Neuronal stem cell (in vitro differentiated cells): ENCODE results near the gene FCHSD1.

ENCODE experiments used
- DNase-seq: peaks from one replicate; pipeline ENCODE4 v3.0.0-alpha.2; 2013; ENCODE audit warnings: low spot score
- H2AFZ ChIP-seq: one replicate; pipeline ENCODE4 v1.6.1; 2013; ENCODE audit warnings: mild to moderate bottlenecking, low read length, inconsistent platforms
- H2AK5ac ChIP-seq: 2 replicates; pipeline ENCODE4 v1.6.1; 2013; ENCODE audit warnings: low read depth, mild to moderate bottlenecking, inconsistent platforms, low read length, moderate library complexity, mixed read lengths
- H2BK120ac ChIP-seq: 2 replicates; pipeline ENCODE4 v1.6.1; 2013; ENCODE audit warnings: low read depth, mild to moderate bottlenecking, inconsistent platforms, low read length, moderate library complexity, mixed read lengths
- H2BK12ac ChIP-seq: one replicate; pipeline ENCODE4 v1.6.1; 2013; ENCODE audit warnings: low read length, inconsistent platforms
- H2BK15ac ChIP-seq: 2 replicates; pipeline ENCODE4 v1.6.1; 2013; ENCODE audit warnings: mild to moderate bottlenecking, low read length, inconsistent platforms, mixed read lengths
- H2BK5ac ChIP-seq: one replicate; pipeline ENCODE4 v1.6.1; 2013; ENCODE audit warnings: inconsistent platforms, mild to moderate bottlenecking, low read length, moderate library complexity
- H3K14ac ChIP-seq: one replicate; pipeline ENCODE4 v1.6.1; 2013; ENCODE audit warnings: low read length, inconsistent platforms
- H3K18ac ChIP-seq: 2 replicates; pipeline ENCODE4 v1.6.1; 2013; ENCODE audit warnings: low read length, inconsistent platforms
- H3K23ac ChIP-seq: 2 replicates; pipeline ENCODE4 v1.6.1; 2013; ENCODE audit warnings: low read depth, mild to moderate bottlenecking, mixed read lengths, low read length, inconsistent platforms; ENCODE audit not compliant: poor library complexity
- H3K27ac ChIP-seq: replicated peaks from 3 replicates; pipeline ENCODE4 v1.5.1; 2013; ENCODE audit warnings: low read length, inconsistent platforms
- H3K27me3 ChIP-seq, 3 experiments: 2 replicates each; pipeline ENCODE4 v1.6.1; 2013; ENCODE audit warnings: low read length in 3 of 3, mild to moderate bottlenecking in 2 of 3, inconsistent platforms in 1 of 3, low read depth in 1 of 3, mixed read lengths in 1 of 3, moderate library complexity in 1 of 3; ENCODE audit not compliant: control insufficient read depth in 3 of 3, insufficient read depth in 3 of 3
- H3K36me3 ChIP-seq, 2 donors: replicated peaks in 1 of 2; 2 replicates each; pipeline ENCODE4 v1.6.1; 2013; ENCODE audit warnings: low read length in 2 of 2; ENCODE audit not compliant: control insufficient read depth in 2 of 2, insufficient read depth in 2 of 2
- H3K4ac ChIP-seq: 2 replicates; pipeline ENCODE4 v1.6.1; 2013; ENCODE audit warnings: inconsistent platforms, mild to moderate bottlenecking, low read length, moderate library complexity
- H3K4me1 ChIP-seq, 2 donors: 1 replicate in 1 of 2; 2 replicates in 1 of 2; pipeline ENCODE4 v1.6.1; 2013; ENCODE audit warnings: low read length in 2 of 2, low read depth in 1 of 2; ENCODE audit not compliant: control insufficient read depth in 2 of 2, insufficient read depth in 1 of 2
- H3K4me2 ChIP-seq: one replicate; pipeline ENCODE4 v1.6.1; 2013; ENCODE audit warnings: mild to moderate bottlenecking, low read length, inconsistent platforms; ENCODE audit not compliant: insufficient read depth, poor library complexity, severe bottlenecking
- H3K4me3 ChIP-seq, 2 donors: 2 replicates each; pipeline ENCODE4 v1.5.1; 2013; ENCODE audit warnings: low read length in 2 of 2, mild to moderate bottlenecking in 2 of 2, inconsistent platforms in 1 of 2, moderate library complexity in 1 of 2
- H3K79me1 ChIP-seq: one replicate; pipeline ENCODE4 v1.6.1; 2013; ENCODE audit warnings: low read depth, mild to moderate bottlenecking, inconsistent platforms, low read length, moderate library complexity
- H3K9ac ChIP-seq: one replicate; pipeline ENCODE4 v1.6.1; 2013; ENCODE audit warnings: mild to moderate bottlenecking, low read depth, low read length, inconsistent platforms; ENCODE audit not compliant: poor library complexity
- H3K9me3 ChIP-seq, 2 donors: replicated peaks in 1 of 2; 2 replicates each; pipeline versions ENCODE3 to v1.6.1; 2013; ENCODE audit warnings: low read length in 2 of 2, mild to moderate bottlenecking in 2 of 2, inconsistent platforms in 1 of 2, low read depth in 1 of 2, mixed read lengths in 1 of 2, moderate library complexity in 1 of 2; ENCODE audit not compliant: control insufficient read depth in 2 of 2, insufficient read depth in 1 of 2
- H4K8ac ChIP-seq: one replicate; pipeline ENCODE4 v1.6.1; 2013; ENCODE audit warnings: low read depth, mild to moderate bottlenecking, inconsistent platforms, low read length, moderate library complexity
- H4K91ac ChIP-seq: one replicate; pipeline ENCODE4 v1.6.1; 2013; ENCODE audit warnings: low read length, low read depth, mild to moderate bottlenecking, inconsistent platforms; ENCODE audit not compliant: poor library complexity
- WGBS, 2 donors: extraction: QIAGEN DNeasy Blood & Tissue Kit; methylation state at CpG; one replicate each; pipeline ENCODE4 v1.1.7; 2013; ENCODE audit warnings: missing lambda C conversion rate in 2 of 2, mixed read lengths in 1 of 2; ENCODE audit not compliant: insufficient read length in 2 of 2, insufficient replicate concordance in 1 of 2; ENCODE audit errors: extremely low coverage in 2 of 2; 5-methylcytosine and 5-hydroxymethylcytosine counted together

The FCHSD1 gene

GRCh38 chr5:141623186-141623585 is 28.0 kb downstream of the FCHSD1 start:
- Histone ChIP-seq H3K18ac (no peak overlapping the region), H2BK120ac (no peak overlapping the region), H3K9ac (no peak overlapping the region), H3K4me1 (no peaks in the 10 kb centered on the region), H3K23ac (no peak overlapping the region), H2AFZ (no peak overlapping the region), H2AK5ac (no peak overlapping the region), H3K4ac (no peak overlapping the region), H3K27me3 (no peaks in the 10 kb centered on the region), H3K36me3 (peaks cover 28 to 86% of the 10 kb centered on the region in 2 donors), H4K8ac (no peak overlapping the region), H2BK5ac (no peak overlapping the region), H3K4me2 (no peak overlapping the region), H3K4me3 (no peak overlapping the region), H2BK15ac (no peak overlapping the region), H3K14ac (no peak overlapping the region), H2BK12ac (no peak overlapping the region), H3K79me1 (no peaks in the 10 kb centered on the region), H3K27ac (no peak overlapping the region), H3K9me3 (no peaks in the 10 kb centered on the region), H4K91ac (no peak overlapping the region)
- DNase-seq, result no peak

- Histone ChIP-seq H2BK12ac (no peak within 1 kb of the TSS), H3K18ac (peak within 1 kb of the TSS; percentile 71), H4K91ac (no peak within 1 kb of the TSS), H3K4me2 (peak within 1 kb of the TSS; percentile 52), H2AK5ac (no peak within 1 kb of the TSS), H4K8ac (no peak within 1 kb of the TSS), H3K79me1 (peaks cover 2% of the 10 kb centered on the region), H2BK120ac (no peak within 1 kb of the TSS), H3K27me3 (no peaks in the 10 kb centered on the region), H3K23ac (peak within 1 kb of the TSS; percentile 50), H3K4me3 (peak within 1 kb of the TSS; percentile 77 to 88), H2AFZ (peak within 1 kb of the TSS; percentile 96), H3K9me3 (peaks cover 0 to 11% of the 10 kb centered on the region in 2 donors), H3K9ac (peak within 1 kb of the TSS; percentile 14), H3K4me1 (peaks cover 6 to 9% of the 10 kb centered on the region in 2 donors), H3K14ac (no peak within 1 kb of the TSS), H2BK15ac (no peak within 1 kb of the TSS), H3K4ac (no peak within 1 kb of the TSS), H2BK5ac (peak within 1 kb of the TSS; percentile 87), H3K27ac (peak within 1 kb of the TSS; percentile 57), H3K36me3 (peaks cover 11 to 61% of the 10 kb centered on the region in 2 donors)
- WGBS, 2 donors, result no CpG with 5 or more reads among the region's 70 CpGs
- peak; percentile 96 for DNase-seq
Measured at GRCh38 chr5:141618804-141619554, 32.2 kb downstream of the FCHSD1 start, which contains the start of gene DIAPH1. TSS of gene DIAPH1 (minus strand) at chr5:141619000. CDS start at chr5:141618914, 86 bp downstream.

- Histone ChIP-seq H3K9me3 (peaks cover 0 to 11% of the 10 kb centered on the region in 2 donors), H2BK120ac (no peak overlapping the region), H3K27ac (peak overlapping the region; percentile 57), H3K23ac (peak overlapping the region; percentile 36), H3K4ac (no peak overlapping the region), H3K18ac (peak overlapping the region; percentile 71), H3K36me3 (peaks cover 9 to 53% of the 10 kb centered on the region in 2 donors), H2BK5ac (peak overlapping the region; percentile 87), H3K79me1 (peaks cover 2% of the 10 kb centered on the region), H2AK5ac (no peak overlapping the region), H4K91ac (no peak overlapping the region), H2AFZ (peak overlapping the region; percentile 96), H3K27me3 (no peaks in the 10 kb centered on the region), H2BK12ac (no peak overlapping the region), H3K4me1 (peaks cover 9 to 10% of the 10 kb centered on the region in 2 donors), H3K14ac (no peak overlapping the region), H3K4me2 (peak overlapping the region; percentile 52), H3K9ac (peak overlapping the region; percentile 14), H2BK15ac (no peak overlapping the region), H3K4me3 (peak overlapping the region; percentile 77 to 88), H4K8ac (no peak overlapping the region)
- peak; percentile 35 for DNase-seq
- WGBS, 2 donors, result no CpG with 5 or more reads among the region's 36 CpGs
Measured at GRCh38 chr5:141618030-141618803, 33.0 kb downstream of the FCHSD1 start.

- Histone ChIP-seq H2BK120ac (no peak overlapping the region), H3K4me3 (peak overlapping the region; percentile 77 to 88), H3K9ac (no peak overlapping the region), H3K79me1 (peaks cover 2% of the 10 kb centered on the region), H2BK15ac (no peak overlapping the region), H3K27me3 (no peaks in the 10 kb centered on the region), H2BK5ac (no peak overlapping the region), H3K4me2 (peak overlapping the region; percentile 52), H2BK12ac (no peak overlapping the region), H2AFZ (peak overlapping the region; percentile 96), H3K14ac (no peak overlapping the region), H4K8ac (no peak overlapping the region), H3K27ac (no peak overlapping the region), H3K18ac (no peak overlapping the region), H3K4ac (no peak overlapping the region), H3K23ac (no peak overlapping the region), H3K4me1 (peaks cover 9 to 10% of the 10 kb centered on the region in 2 donors), H4K91ac (no peak overlapping the region), H3K36me3 (peaks cover 8 to 47% of the 10 kb centered on the region in 2 donors), H3K9me3 (peaks cover 0 to 11% of the 10 kb centered on the region in 2 donors), H2AK5ac (no peak overlapping the region)
- no peak for DNase-seq
- WGBS, 2 donors, result no CpG with 5 or more reads among the region's 9 CpGs
Measured at GRCh38 chr5:141617682-141618029, 33.6 kb downstream of the FCHSD1 start.
